ENCODE results near the gene MRPS5. TPM values are rescaled to one million over a fixed set of nuclear protein-coding genes. Genes with fewer than 3 reads are reported as not detected.
A peak's percentile ranks its signal among the peaks of the same experiment; 100 is the strongest.
"Not testable (repeated sequence)": the region's sequence is repeated elsewhere in the genome, so short reads cannot be mapped to it uniquely, and the experiment has no call there.

MRPS5 gene
- 54.1 and 58.7 TPM in 2 replicates for total RNA-seq (2014; rRNA removed; shearing (Covaris generic))

DNA sequence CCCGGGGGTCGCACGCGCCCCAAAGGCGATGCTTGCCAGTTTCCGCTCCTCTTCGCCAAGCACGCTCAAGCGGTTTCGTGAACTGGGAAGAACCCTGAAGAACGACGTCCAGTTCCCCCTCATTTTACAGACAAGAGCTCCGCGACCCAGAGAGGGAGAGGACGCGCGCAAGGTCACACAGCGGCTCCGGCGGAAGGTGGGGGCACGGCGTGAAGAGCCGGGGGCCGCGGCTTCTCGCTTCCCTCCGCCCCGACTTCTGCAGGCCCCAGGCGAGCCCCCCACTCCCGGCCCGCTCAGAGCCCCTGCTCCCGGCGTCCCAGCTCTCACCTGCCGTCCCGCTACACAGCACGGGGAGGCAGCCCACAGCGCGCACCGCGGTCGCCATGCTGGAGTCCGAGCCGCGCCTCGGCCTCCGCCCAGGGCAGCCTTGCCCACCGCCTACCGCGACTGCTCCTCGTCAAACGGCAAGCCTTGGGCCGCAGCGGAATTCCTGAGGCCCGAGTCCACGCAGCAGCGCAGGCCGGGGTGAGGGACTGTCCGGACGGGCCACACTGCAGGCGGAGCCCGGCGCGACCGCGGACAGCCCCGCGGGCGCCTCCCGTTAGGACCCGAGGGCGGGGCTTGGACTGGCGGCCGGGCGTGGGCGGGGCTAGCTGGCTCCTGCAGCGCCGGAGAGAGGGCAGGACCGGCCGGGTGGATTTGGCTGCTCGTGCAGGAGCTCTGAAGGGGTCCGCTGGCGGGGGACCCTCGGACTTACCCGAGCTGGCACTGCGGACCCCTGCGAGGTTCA is at the start of gene MRPS5:
Gene MRPS5, minus strand, starts transcription at position 402 of the 790 bp plus-strand sequence. Its CDS starts 17 bp downstream, at position 385.
- peak; percentile 77 for DNase-seq (ENCODE audit: low read depth)

GRCh38 chr2:95166065-95166763 is 44.6 kb upstream of the MRPS5 start:
- DNase-seq (ENCODE audit: low read depth) = no peak

DNA sequence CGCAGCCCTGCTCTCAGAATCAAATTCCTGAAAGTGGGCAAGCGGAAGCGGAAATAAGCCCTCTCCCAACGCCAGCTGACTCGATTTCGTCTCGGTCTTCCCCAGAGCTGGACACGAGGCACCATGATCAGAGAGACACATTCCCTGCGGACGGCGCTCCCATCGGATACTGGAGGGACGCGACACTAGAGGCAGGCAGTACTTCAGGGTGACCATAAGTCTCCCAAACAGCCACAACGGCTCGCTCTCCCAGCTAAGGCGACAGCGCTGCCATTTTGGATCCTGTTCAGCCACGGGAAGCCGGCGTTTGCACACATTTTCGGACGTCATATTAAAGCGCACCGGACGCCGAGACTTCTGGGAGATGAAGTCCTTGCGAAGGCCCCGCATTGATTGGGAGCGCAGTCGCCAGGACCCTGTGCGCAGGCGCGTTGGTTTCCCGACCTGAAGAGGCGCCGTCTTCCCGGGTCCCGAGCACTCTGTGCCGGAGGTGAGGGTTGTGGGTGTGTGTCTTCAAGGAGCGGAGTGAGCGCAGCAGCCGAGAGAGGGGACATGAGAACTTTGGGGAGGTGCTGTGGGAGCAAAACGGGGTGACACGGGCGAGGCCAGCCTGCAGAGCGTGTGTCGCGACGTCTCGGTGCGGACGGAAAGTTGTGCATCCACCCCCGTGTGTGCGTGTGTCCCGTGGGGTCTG is 43.9 kb upstream of the MRPS5 start, which contains the start of gene ZNF2:
Gene ZNF2, plus strand, starts transcription at position 439 of the 694 bp plus-strand sequence. CDS start 10,418 bp downstream, outside the sequence.
- peak; percentile 98 for DNase-seq (ENCODE audit: low read depth)

GRCh38 chr2:95165030-95165370 is 43.4 kb upstream of the MRPS5 start:
- DNase-seq (ENCODE audit: low read depth) = no peak

- peak; percentile 77 for DNase-seq (ENCODE audit: low read depth)
These were observed 38.3 kb upstream of the MRPS5 start, which contains the start of gene ZNF514 for GRCh38 chr2:95159690-95160449. ZNF514 (minus strand) TSS chr2:95159848; CDS start chr2:95153253, 6,595 bp downstream.

DNA sequence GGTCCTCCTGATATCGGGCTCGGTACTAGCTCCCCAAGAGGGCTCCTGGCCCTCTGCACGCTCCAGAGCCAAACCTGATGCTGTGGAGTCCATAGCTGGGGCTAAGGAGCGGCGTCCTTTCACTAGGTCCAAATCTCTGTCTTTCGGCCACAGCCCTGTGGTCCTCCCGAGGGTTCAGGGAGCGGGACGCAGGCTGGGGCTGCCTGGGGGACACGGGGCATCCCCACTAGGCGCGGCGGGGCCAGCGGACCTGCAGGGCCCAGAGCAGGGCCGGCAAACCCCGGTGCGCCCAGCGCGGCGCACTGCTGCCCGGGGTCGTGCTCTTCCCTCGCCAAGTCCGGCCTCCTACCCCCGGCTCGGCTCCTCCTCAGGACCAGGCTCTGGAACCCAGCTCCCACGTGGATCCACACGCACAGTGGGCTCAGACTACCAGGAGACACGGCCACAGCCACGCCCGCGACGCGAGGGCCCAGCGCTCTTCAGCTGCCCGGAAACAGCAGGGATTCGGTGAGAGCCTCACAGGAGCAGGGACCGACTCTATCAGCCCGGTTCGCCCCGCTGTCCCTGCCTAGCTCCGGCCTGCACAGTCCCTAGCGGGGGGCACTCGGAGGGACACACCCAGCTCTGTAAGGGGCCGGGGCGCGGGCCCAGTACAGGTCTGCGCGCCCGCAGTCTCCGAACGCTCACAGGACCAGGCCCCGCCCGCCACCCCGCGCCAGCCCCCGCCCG is 37.4 kb upstream of the MRPS5 start:
- peak; percentile 56 for DNase-seq (ENCODE audit: low read depth)

DNA sequence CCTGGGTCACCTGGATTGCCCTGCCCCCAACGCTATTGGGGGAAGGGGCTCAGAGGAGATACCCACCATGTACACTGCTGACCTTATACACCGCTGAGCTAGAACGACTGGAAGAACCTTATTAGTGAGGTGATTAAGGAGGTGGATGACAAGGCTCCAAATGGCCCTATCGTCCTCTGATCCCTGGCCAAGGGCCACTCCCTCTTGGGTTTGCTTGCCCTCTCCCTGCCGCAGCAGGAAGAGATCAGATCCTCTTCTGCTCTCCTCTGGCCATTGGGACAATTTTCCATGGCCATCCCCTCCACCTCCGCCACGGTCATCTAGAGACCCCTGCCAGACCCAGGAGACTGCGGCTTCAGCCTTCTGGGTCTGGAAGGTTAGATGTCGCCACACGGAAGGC is 36.8 kb upstream of the MRPS5 start:
- DNase-seq (ENCODE audit: low read depth) = no peak

GRCh38 chr2:95149397-95149984 is 27.9 kb upstream of the MRPS5 start:
- DNase-seq (ENCODE audit: low read depth) = no peak

DNA sequence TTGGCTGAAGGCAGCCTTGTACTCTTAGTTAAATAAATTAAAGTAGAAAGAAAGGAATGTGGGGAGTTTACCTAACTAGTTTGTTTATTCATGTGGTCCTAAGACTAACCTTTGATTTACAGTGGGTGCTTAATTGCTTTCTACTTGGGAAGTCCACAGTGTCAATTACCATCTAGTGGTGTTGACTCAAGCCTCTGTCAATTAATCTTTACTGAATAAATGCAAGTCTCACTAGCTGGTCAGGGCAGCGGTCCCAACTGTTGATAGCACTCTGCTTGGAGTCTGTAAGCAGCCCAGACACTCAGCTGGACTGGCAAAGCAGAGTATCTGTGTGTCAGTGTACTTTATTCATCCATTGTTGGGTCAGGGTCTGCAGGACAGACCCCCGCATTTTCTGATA is 22.2 kb upstream of the MRPS5 start:
- DNase-seq (ENCODE audit: low read depth) = no peak

GRCh38 chr2:95138702-95139101 is 17.1 kb upstream of the MRPS5 start:
- DNase-seq (ENCODE audit: low read depth) = no peak

DNA sequence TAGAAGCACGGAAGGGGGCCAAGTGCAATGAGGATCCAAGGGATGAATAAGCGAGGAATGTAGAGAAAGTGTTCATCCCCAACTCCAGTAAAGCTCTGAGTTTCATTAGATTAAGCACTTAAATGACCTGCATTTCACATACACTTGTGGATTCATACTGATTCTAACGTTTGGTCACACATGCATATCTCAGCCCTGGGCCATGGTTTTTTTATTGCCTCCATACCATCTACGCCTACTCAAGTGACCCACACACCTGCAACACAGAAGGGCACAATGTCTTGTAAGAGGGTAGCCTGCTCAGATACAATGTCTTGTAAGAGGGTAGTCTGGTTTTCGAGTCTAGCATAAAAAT is 566 bp upstream of the MRPS5 start:
- DNase-seq (ENCODE audit: low read depth) = no peak

DNA sequence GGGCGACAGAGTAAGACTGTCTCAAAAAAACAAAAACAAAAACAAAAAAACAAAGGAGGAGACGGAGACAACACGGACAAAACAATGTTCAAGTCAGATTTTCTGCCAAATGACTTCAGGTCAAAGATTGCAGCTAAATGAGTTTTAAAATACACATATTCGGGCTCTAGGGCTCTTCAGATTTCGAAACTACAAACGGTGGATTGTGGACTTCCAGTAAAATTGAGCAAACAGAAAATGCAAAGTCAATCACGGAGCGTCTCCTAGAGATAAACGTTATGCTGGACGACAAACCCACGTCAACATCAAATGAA is 558 bp downstream of the MRPS5 start:
- peak; percentile 18 for DNase-seq (ENCODE audit: low read depth)

DNA sequence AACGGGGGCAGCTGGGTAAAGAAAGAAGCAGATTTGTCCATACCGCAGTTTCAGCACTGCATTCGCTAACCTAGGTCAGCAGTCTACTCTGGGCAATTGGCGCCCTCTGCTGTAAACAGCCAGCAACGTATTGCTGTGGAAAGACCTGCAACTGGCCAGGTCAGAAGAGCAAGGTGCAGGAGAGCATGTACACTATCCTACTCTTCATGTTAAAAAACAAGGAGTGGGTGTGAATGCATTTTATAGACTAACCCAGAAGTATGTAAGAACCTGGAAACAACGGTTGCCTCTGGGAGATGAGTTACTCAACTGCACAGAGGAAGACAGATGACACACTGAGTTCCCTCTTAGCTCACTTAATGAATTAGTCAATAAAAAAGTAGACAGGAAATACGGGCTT is 6.2 kb downstream of the MRPS5 start:
- peak; percentile 61 for DNase-seq (ENCODE audit: low read depth)

DNA sequence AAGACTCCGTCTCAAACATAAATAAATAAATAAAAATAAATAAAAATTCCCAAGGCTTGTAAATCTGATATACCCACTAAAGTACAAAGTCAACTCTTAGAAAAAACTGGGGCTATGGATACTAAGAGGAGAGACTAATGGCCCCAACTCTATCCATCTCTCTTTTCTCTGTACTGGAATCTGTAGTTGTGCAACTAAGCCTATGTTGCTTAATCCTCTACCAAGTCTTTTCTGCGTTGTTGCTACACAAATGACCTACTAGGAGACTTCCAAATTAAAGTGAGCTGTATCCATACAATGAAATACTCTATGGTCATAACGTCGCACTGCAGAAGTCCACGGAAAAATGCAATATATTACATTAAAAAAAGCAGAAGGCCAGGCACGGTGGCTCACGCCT is 8.1 kb downstream of the MRPS5 start:
- DNase-seq (ENCODE audit: low read depth) = no peak

DNA sequence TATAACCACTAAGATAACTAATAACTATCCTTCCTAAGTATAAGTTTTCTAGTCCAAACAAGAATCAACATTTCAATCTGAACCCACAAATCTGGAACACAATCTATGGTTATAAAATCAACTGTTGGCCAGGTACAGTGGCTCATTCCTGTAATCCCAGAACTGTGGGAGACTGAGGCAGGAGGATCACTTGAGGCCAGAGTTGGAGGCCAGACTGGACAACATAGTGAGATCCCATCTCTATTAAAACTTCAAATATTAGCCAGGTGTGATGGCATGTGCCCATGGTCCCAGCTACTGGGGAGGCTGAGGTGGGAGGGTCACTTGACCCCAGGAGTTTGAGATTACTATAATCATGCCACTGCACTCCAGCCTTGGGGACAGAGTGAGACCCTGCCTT is 11.2 kb downstream of the MRPS5 start:
- no peak for DNase-seq (ENCODE audit: low read depth)

GRCh38 chr2:95109260-95109659 is 12.3 kb downstream of the MRPS5 start:
- no peak for DNase-seq (ENCODE audit: low read depth)

GRCh38 chr2:95106081-95106480 is 15.5 kb downstream of the MRPS5 start:
- no peak for DNase-seq (ENCODE audit: low read depth)

- DNase-seq (ENCODE audit: low read depth) = no peak
These were observed 17.0 kb downstream of the MRPS5 start for GRCh38 chr2:95104606-95105005.

DNA sequence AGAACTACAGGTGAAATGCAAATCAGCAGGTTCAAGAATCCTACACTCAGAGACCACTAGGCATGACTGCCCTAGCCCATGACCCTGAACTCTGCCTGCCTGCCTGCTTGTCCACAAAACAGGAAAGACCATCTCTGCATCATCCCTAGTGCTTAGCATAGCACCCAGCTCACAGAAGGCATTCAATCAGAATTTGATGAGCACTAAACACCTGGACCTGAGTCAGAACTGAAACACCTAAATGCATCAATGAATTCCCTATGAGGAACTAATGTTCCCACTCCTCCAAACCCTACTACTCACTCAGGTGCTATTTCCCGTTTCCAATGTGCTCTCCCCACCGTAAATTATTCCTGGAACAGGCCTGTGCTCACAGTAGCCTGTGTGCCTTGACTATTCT is 21.7 kb downstream of the MRPS5 start:
- no peak for DNase-seq (ENCODE audit: low read depth)

- not testable (repeated sequence) for DNase-seq (ENCODE audit: low read depth)
These were observed 23.3 kb downstream of the MRPS5 start for GRCh38 chr2:95098273-95098672.

Data from RPMI7951 (cell line).